Type B pancreatic cell (in vitro differentiated cells): ENCODE measurements around the gene ANTXRL. TPM values are rescaled to one million over a fixed set of nuclear protein-coding genes. Genes with fewer than 3 reads are reported as not detected.

Source experiments
- DNase-seq: peaks from one replicate; pipeline ENCODE4 v3.0.0; 2021; ENCODE audit warnings: mixed read lengths; ENCODE audit not compliant: unreplicated experiment; ENCODE audit errors: extremely low spot score
- H3K27ac Mint-ChIP-seq: 2 replicates; pipeline ENCODE4 v1.8.0; 2021; ENCODE audit warnings: mild to moderate bottlenecking, mixed read lengths
- H3K27me3 Mint-ChIP-seq: 2 replicates; pipeline ENCODE4 v1.8.0; 2021; ENCODE audit warnings: mixed read lengths
- H3K36me3 Mint-ChIP-seq: 2 replicates; pipeline ENCODE4 v1.8.0; 2021; ENCODE audit warnings: mixed read lengths
- H3K4me1 Mint-ChIP-seq: one replicate; pipeline ENCODE4 v1.8.0; 2021; ENCODE audit warnings: mixed read lengths; ENCODE audit not compliant: unreplicated experiment
- H3K4me3 Mint-ChIP-seq: 2 replicates; pipeline ENCODE4 v1.8.0; 2021; ENCODE audit warnings: mild to moderate bottlenecking, mixed read lengths
- H3K9me3 Mint-ChIP-seq: 2 replicates; pipeline ENCODE4 v1.8.0; 2021; ENCODE audit warnings: mixed read lengths
- CTCF ChIP-seq: fragments of 200-600 bp; sonication (generic); conservative IDR thresholded peaks from 2 replicates; pipeline ENCODE4 v1.5.0; 2021; ENCODE audit warnings: antibody characterized with exemption, mild to moderate bottlenecking
- total RNA-seq: library from RNA; stranded (reverse); gene quantifications from 2 replicates; pipeline ENCODE4 v1.2.1, GENCODE V29; 2021; ENCODE audit warnings: low replicate concordance

Gene ANTXRL
- total RNA-seq, 1 donor from 2014 or later, result not detected

- no peaks in the 10 kb centered on the region for H3K36me3 Mint-ChIP-seq
- TF ChIP-seq CTCF, result peak; percentile 38
- peaks cover 3% of the 10 kb centered on the region for H3K4me1 Mint-ChIP-seq
- no peak overlapping the region for H3K4me3 Mint-ChIP-seq
- peaks cover 16% of the 10 kb centered on the region for H3K27me3 Mint-ChIP-seq
- no peak for DNase-seq
- no peaks in the 10 kb centered on the region for H3K9me3 Mint-ChIP-seq
- H3K27ac Mint-ChIP-seq, result no peak overlapping the region
Measured at GRCh38 chr10:46325021-46325420, 38.2 kb downstream of the ANTXRL start.

- Mint-ChIP-seq H3K36me3 (no peaks in the 10 kb centered on the region), H3K27ac (no peak overlapping the region), H3K4me3 (no peak overlapping the region), H3K27me3 (peaks cover 18% of the 10 kb centered on the region), H3K9me3 (no peaks in the 10 kb centered on the region), H3K4me1 (peaks cover 3% of the 10 kb centered on the region)
- TF ChIP-seq CTCF, result no peak
- no peak for DNase-seq
Measured at GRCh38 chr10:46326066-46326465, 39.3 kb downstream of the ANTXRL start.

GRCh38 chr10:46326971-46327370 lies 40.2 kb downstream of the ANTXRL start:
- peaks cover 3% of the 10 kb centered on the region for H3K4me1 Mint-ChIP-seq
- DNase-seq, result no peak
- no peaks in the 10 kb centered on the region for H3K36me3 Mint-ChIP-seq
- H3K27me3 Mint-ChIP-seq, result peaks cover 22% of the 10 kb centered on the region
- no peak overlapping the region for H3K27ac Mint-ChIP-seq
- no peak for TF ChIP-seq CTCF
- H3K4me3 Mint-ChIP-seq, result no peak overlapping the region
- H3K9me3 Mint-ChIP-seq, result no peaks in the 10 kb centered on the region

GRCh38 chr10:46327685-46328084 lies 40.9 kb downstream of the ANTXRL start:
- Mint-ChIP-seq H3K4me1 (peaks cover 3% of the 10 kb centered on the region), H3K36me3 (no peaks in the 10 kb centered on the region), H3K27me3 (peaks cover 21% of the 10 kb centered on the region), H3K27ac (no peak overlapping the region), H3K9me3 (no peaks in the 10 kb centered on the region), H3K4me3 (no peak overlapping the region)
- no peak for DNase-seq
- no peak for TF ChIP-seq CTCF

- Mint-ChIP-seq H3K4me3 (no peak overlapping the region), H3K9me3 (no peaks in the 10 kb centered on the region), H3K27me3 (peaks cover 17% of the 10 kb centered on the region), H3K4me1 (peaks cover 3% of the 10 kb centered on the region), H3K27ac (no peak overlapping the region), H3K36me3 (no peaks in the 10 kb centered on the region)
- no peak for TF ChIP-seq CTCF
- DNase-seq, result no peak
Measured at GRCh38 chr10:46328853-46329689, 42.3 kb downstream of the ANTXRL start.
